Ovary (tissue), 3 donors: Measurements from ENCODE around the gene ENPP6.

Experiments used
- EP300 ChIP-seq: sonication (generic); formaldehyde crosslinking; IDR thresholded peaks from one replicate; pipeline ENCODE4 v1.6.1; 2017; ENCODE audit warnings: antibody characterized with exemption
- POLR2A ChIP-seq: fragments of 450-650 bp; IDR thresholded peaks from one replicate; pipeline ENCODE4 v1.6.1; 2017; ENCODE audit warnings: antibody characterized with exemption, mild to moderate bottlenecking, moderate library complexity
- TF ChIP-seq, protein P1 (sequence below), 3 donors: fragments of 450-650 bp in 2 of 3; fragments of 200-600 bp in 1 of 3; IDR thresholded peaks; one replicate each; pipeline versions ENCODE4 v1.5.1 to v1.8.0; 2016 to 2022; ENCODE audit warnings: antibody characterized with exemption in 3 of 3, mild to moderate bottlenecking in 1 of 3
- donor health status: DM: no; HTN: no; CAD: no.

DNA sequence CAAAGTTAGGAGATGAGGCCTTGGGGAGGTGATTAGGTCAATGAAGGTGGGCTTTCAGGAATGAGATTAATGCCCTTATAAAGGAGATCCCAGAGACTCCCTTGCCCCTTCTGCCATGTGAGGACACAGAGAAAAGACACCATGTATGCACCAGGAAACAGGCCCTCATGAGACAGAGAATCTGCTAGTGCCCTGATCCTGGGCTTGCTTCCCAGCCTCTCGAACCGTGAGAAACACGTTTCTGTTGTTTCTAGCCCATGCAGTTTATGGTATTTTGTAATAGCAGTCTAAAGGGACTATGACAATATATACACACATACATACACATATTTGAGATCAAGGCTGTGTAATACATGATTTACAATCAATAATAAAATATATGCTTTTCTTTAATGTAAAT, 41.4 kb upstream of the ENPP6 start:
- TF ChIP-seq POLR2A (no peak), EP300 (no peak)
- TF ChIP-seq, protein P1, sequence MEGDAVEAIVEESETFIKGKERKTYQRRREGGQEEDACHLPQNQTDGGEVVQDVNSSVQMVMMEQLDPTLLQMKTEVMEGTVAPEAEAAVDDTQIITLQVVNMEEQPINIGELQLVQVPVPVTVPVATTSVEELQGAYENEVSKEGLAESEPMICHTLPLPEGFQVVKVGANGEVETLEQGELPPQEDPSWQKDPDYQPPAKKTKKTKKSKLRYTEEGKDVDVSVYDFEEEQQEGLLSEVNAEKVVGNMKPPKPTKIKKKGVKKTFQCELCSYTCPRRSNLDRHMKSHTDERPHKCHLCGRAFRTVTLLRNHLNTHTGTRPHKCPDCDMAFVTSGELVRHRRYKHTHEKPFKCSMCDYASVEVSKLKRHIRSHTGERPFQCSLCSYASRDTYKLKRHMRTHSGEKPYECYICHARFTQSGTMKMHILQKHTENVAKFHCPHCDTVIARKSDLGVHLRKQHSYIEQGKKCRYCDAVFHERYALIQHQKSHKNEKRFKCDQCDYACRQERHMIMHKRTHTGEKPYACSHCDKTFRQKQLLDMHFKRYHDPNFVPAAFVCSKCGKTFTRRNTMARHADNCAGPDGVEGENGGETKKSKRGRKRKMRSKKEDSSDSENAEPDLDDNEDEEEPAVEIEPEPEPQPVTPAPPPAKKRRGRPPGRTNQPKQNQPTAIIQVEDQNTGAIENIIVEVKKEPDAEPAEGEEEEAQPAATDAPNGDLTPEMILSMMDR (IDR thresholded peaks at IDR 0.05), result no peak
